SK-N-SH (cell line): Measurements from ENCODE around the gene ELMO1. TPM values are rescaled to one million over a fixed set of nuclear protein-coding genes. Genes with fewer than 3 reads are reported as not detected.

Experiments
- CTCF ChIA-PET: fragments of 300-600, 350-600 bp; formaldehyde crosslinking; extraction: SDS; loops from one replicate; lab custom pipeline; 2021; lab: Yijun Ruan, JAX
- POLR2A ChIA-PET: fragments of 350-600 bp; sonication (Branson Sonifier 250); formaldehyde crosslinking; extraction: SDS; loops from one replicate; lab custom pipeline; 2020; ENCODE audit warnings: antibody characterized with exemption, inconsistent platforms; lab: Yijun Ruan, JAX
- DNase-seq: peaks from one replicate; pipeline ENCODE4 v3.0.0; 2012
- H2AFZ ChIP-seq: fragments of 200-600 bp; sonication (generic); 2 replicates; pipeline ENCODE4 v1.8.1; 2016; ENCODE audit warnings: antibody characterized with exemption, mild to moderate bottlenecking, low read depth
- H3F3A ChIP-seq: fragments of 200-600 bp; sonication (generic); replicated peaks from 2 replicates; pipeline ENCODE3; 2016; ENCODE audit warnings: antibody characterized with exemption, mild to moderate bottlenecking; ENCODE audit not compliant: insufficient read depth
- H3K27ac ChIP-seq, 2 experiments: fragments of 200-500 bp in 1 of 2; fragments of 200-600 bp in 1 of 2; sonication (Bioruptor generic) in 1 of 2; sonication (generic), shearing (Covaris generic) in 1 of 2; 2 replicates each; pipeline versions ENCODE4 v1.5.1 to v1.6.1; 2014 to 2016; ENCODE audit warnings: low read depth in 2 of 2, inconsistent platforms in 1 of 2, low read length in 1 of 2, mild to moderate bottlenecking in 1 of 2, mixed read lengths in 1 of 2
- H3K27me3 ChIP-seq: fragments of 200-600 bp; sonication (generic), shearing (Covaris generic); 2 replicates; pipeline ENCODE4 v1.6.1; 2016; ENCODE audit warnings: mixed run types; ENCODE audit not compliant: insufficient read depth
- H3K36me3 ChIP-seq, 2 experiments: fragments of 200-500 bp in 1 of 2; fragments of 200-600 bp in 1 of 2; sonication (Bioruptor generic) in 1 of 2; sonication (generic) in 1 of 2; replicated peaks in 1 of 2; 2 replicates each; pipeline versions ENCODE3 to v1.5.1; 2014 to 2016; ENCODE audit warnings: low read length in 1 of 2, mild to moderate bottlenecking in 1 of 2; ENCODE audit not compliant: insufficient read depth in 2 of 2, control insufficient read depth in 1 of 2
- H3K4me1 ChIP-seq, 2 experiments: fragments of 200-500 bp in 1 of 2; fragments of 200-600 bp in 1 of 2; sonication (Bioruptor generic) in 1 of 2; sonication (generic), shearing (Covaris generic) in 1 of 2; 2 replicates each; pipeline versions ENCODE4 v1.5.1 to v1.6.1; 2014 to 2016; ENCODE audit warnings: low read depth in 1 of 2, low read length in 1 of 2, mixed run types in 1 of 2; ENCODE audit not compliant: insufficient read depth in 2 of 2, control insufficient read depth in 1 of 2
- H3K4me2 ChIP-seq: fragments of 200-600 bp; sonication (generic), shearing (Covaris generic); 2 replicates; pipeline ENCODE4 v1.6.1; 2017; ENCODE audit warnings: mixed run types
- H3K4me3 ChIP-seq, 2 experiments: fragments of 200-500 bp in 1 of 2; fragments of 200-600 bp in 1 of 2; sonication (Bioruptor generic) in 1 of 2; sonication (generic), shearing (Covaris generic) in 1 of 2; 2 replicates each; pipeline versions ENCODE4 v1.5.1 to v1.8.1; 2014 to 2016; ENCODE audit warnings: low read depth in 2 of 2, inconsistent platforms in 1 of 2, low read length in 1 of 2, mild to moderate bottlenecking in 1 of 2, mixed read lengths in 1 of 2, moderate library complexity in 1 of 2
- H3K79me2 ChIP-seq: fragments of 200-600 bp; sonication (generic); 2 replicates; pipeline ENCODE4 v1.8.1; 2017; ENCODE audit warnings: mild to moderate bottlenecking; ENCODE audit not compliant: insufficient read depth
- H3K9ac ChIP-seq: fragments of 200-600 bp; sonication (generic); 2 replicates; pipeline ENCODE4 v1.6.1; 2017; ENCODE audit warnings: mixed run types
- H3K9me2 ChIP-seq: fragments of 200-600 bp; sonication (generic); 2 replicates; pipeline ENCODE4 v1.6.1; 2017; ENCODE audit warnings: mixed run types
- H3K9me3 ChIP-seq: fragments of 200-600 bp; sonication (generic); 2 replicates; pipeline ENCODE4 v1.6.1; 2017; ENCODE audit warnings: mixed run types, mild to moderate bottlenecking, moderate library complexity
- H4K20me1 ChIP-seq: fragments of 200-600 bp; sonication (generic); 2 replicates; pipeline ENCODE4 v1.6.1; 2017; ENCODE audit warnings: mild to moderate bottlenecking, mixed run types; ENCODE audit not compliant: insufficient read depth
- CHD2 ChIP-seq: fragments of 150-350 bp; IDR thresholded peaks from 2 replicates; pipeline ENCODE4 v1.6.1; 2018; ENCODE audit warnings: low read length; ENCODE audit not compliant: partially characterized antibody
- EP300 ChIP-seq, 2 experiments: IDR thresholded peaks; 2 replicates each; pipeline versions ENCODE4 v1.4.0 to v1.6.1; 2012; ENCODE audit warnings: borderline replicate concordance in 1 of 2, low read depth in 1 of 2, low read length in 1 of 2
- FOXJ3 ChIP-seq: sonication (generic); formaldehyde crosslinking; IDR thresholded peaks from 2 replicates; pipeline ENCODE4 v1.5.1; 2020; ENCODE audit warnings: mild to moderate bottlenecking, missing genetic modification reagents
- FOXM1 ChIP-seq: IDR thresholded peaks from 2 replicates; pipeline ENCODE4 v1.4.0; 2012; ENCODE audit warnings: low read depth, mild to moderate bottlenecking
- GATA2 ChIP-seq: sonication (generic); formaldehyde crosslinking; IDR thresholded peaks from 2 replicates; pipeline ENCODE4 v1.5.0; 2020; ENCODE audit warnings: mild to moderate bottlenecking, missing genetic modification reagents
- JUND ChIP-seq: IDR thresholded peaks from 2 replicates; pipeline ENCODE4 v1.4.0; 2012
- NRF1 ChIP-seq: IDR thresholded peaks from 2 replicates; pipeline ENCODE4 v1.6.1; 2012; ENCODE audit warnings: low read depth, mild to moderate bottlenecking, low read length
- RAD21 ChIP-seq: IDR thresholded peaks from 2 replicates; pipeline ENCODE4 v1.6.1; 2012; ENCODE audit warnings: mild to moderate bottlenecking, low read length
- RCOR1 ChIP-seq: fragments of 150-350 bp; IDR thresholded peaks from 2 replicates; pipeline ENCODE4 v1.6.1; 2017; ENCODE audit warnings: antibody characterized with exemption, low read length
- RXRA ChIP-seq: IDR thresholded peaks from 2 replicates; pipeline ENCODE4 v1.4.0; 2012; ENCODE audit warnings: low read depth, mild to moderate bottlenecking, borderline replicate concordance
- TEAD4 ChIP-seq: IDR thresholded peaks from 2 replicates; pipeline ENCODE4 v1.4.0; 2012; ENCODE audit warnings: mild to moderate bottlenecking, borderline replicate concordance; ENCODE audit not compliant: insufficient read depth
- YY1 ChIP-seq: IDR thresholded peaks from 2 replicates; pipeline ENCODE4 v1.4.0; 2012; ENCODE audit warnings: low read depth, mild to moderate bottlenecking
- WGBS: methylation state at CpG from one replicate; pipeline ENCODE4 v1.1.6; 2017; ENCODE audit warnings: low lambda C conversion rate; 5-methylcytosine and 5-hydroxymethylcytosine counted together
- polyA plus RNA-seq, 3 experiments: library from polyadenylated mRNA; depleted of rRNA; stranded (reverse); fragments of >200 nt; gene quantifications; 2 replicates each; pipeline ENCODE4 v1.2.3, GENCODE V29; 2012
- TF ChIP-seq, protein P1 (sequence below): fragments of 150-350 bp; IDR thresholded peaks from 2 replicates; pipeline ENCODE4 v1.6.1; 2016; ENCODE audit warnings: mild to moderate bottlenecking, low read depth, low read length
- TF ChIP-seq, protein P2 (sequence below): fragments of 150-350 bp; IDR thresholded peaks from 2 replicates; pipeline ENCODE4 v1.6.1; 2017; ENCODE audit warnings: antibody characterized with exemption, low read length, low read depth, borderline replicate concordance

ELMO1 gene
- polyA plus RNA-seq, 1 of the 3 experiments (the other 2 are of a cell fraction): 0.64 TPM

DNA sequence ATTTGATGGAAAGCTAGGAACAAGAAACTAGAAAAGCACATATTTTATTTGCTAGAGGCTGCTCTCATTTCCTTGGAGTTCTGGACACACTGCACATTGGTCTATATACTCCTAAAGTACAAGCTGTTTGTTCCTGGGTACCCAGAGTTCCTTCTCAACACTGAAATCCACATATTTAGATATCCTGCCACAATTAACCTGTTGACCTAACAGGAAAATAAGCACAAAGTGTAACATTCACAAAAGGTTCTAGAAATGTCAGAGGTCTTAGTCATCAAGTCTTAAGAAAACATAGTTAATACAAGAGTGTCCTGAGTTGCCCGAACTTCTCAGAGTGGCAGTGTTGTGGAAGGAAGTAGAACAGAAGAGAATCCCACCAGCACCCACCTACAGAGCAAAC is 115.6 kb downstream of the ELMO1 start:
- Histone ChIP-seq H3K4me2 (no peak overlapping the region), H3K36me3 (no peaks in the 10 kb centered on the region), H3K4me1 (peaks cover 0 to 8% of the 10 kb centered on the region in 2 experiments; a peak in 1 of 4 replicates), H3F3A (no peaks in the 10 kb centered on the region)
- 38% methylated on average over 1 of the region's 1 CpG for WGBS
- TF ChIP-seq FOXM1 (no peak), YY1 (no peak), FOXJ3 (CRISPR knock-in tag) (no peak), GATA2 (CRISPR knock-in tag) (no peak), RXRA (no peak), JUND (no peak)
- TF ChIP-seq, protein P1, sequence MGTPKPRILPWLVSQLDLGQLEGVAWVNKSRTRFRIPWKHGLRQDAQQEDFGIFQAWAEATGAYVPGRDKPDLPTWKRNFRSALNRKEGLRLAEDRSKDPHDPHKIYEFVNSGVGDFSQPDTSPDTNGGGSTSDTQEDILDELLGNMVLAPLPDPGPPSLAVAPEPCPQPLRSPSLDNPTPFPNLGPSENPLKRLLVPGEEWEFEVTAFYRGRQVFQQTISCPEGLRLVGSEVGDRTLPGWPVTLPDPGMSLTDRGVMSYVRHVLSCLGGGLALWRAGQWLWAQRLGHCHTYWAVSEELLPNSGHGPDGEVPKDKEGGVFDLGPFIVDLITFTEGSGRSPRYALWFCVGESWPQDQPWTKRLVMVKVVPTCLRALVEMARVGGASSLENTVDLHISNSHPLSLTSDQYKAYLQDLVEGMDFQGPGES: no peak
- TF ChIP-seq, all 33 proteins: peak for 0
- CTCF ChIA-PET: interaction anchor here (0.6 to 2.1 kb wide), 8 partner anchors 9 to 116 kb away, joined by 3 to 8 read pairs (median 3); partner anchors contain the start of gene ELMO1
- Histone ChIP-seq H2AFZ (no peak overlapping the region), H3K9ac (no peak overlapping the region), H3K9me3 (no peaks in the 10 kb centered on the region; the same call in 1 of the 2 replicates), H3K27me3 (no peaks in the 10 kb centered on the region), H3K9me2 (no peaks in the 10 kb centered on the region), H3K79me2 (no peaks in the 10 kb centered on the region), H4K20me1 (no peaks in the 10 kb centered on the region), H3K27ac (peak overlapping the region in 1 of 2 experiments; percentile 31; a peak in 1 of 4 replicates), H3K4me3 (no peak overlapping the region)
- POLR2A ChIA-PET: no interaction called here
- DNase-seq: no peak

DNA sequence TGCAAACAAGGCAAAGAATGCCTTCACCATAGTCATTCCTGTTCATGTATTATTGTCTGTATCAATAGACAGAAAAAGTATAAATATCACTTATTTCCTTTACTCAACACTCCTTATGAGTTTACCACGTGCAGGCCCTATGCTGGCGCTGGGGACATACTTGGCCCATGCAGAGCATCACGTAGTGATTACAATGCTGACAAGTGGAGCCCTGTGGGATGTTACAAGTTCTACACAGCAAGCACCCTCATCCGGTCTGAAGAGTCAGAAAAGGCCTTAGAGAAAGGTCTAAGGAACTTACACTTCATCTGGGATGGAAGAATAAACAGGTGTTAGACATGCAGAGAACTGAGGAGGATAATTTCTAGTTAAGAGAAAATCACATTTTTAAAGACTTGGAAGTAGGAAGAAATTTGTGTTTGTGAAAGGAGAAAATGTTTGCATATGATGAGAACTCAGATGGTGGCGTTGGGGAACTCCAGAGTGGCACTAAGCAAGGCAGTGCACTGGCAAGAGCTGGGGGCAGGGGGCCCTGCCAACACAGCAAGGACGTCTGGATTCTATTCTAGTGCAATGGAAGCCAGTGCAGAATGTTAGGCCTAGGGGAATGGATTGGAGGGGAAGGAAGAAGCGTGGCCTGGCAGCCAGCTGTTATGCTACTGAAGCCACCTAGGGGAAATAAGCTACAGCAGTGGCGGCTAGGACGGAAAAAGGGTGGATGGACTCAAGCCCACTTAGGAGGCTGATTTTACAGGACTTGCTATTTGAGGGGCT is 116.2 kb downstream of the ELMO1 start:
- Histone ChIP-seq H3K4me1 (peaks cover 0 to 8% of the 10 kb centered on the region in 2 experiments; a peak in 2 of 4 replicates), H3K4me3 (no peak overlapping the region), H3K9me3 (no peaks in the 10 kb centered on the region; the same call in 1 of the 2 replicates), H3F3A (no peaks in the 10 kb centered on the region), H4K20me1 (no peaks in the 10 kb centered on the region), H3K79me2 (no peaks in the 10 kb centered on the region), H3K36me3 (no peaks in the 10 kb centered on the region), H3K9me2 (no peaks in the 10 kb centered on the region), H3K27ac (peak overlapping the region in 1 of 2 experiments; percentile 20; a peak in 1 of 4 replicates), H3K9ac (no peak overlapping the region), H2AFZ (no peak overlapping the region), H3K4me2 (no peak overlapping the region), H3K27me3 (no peaks in the 10 kb centered on the region)
- TF ChIP-seq, protein P2, sequence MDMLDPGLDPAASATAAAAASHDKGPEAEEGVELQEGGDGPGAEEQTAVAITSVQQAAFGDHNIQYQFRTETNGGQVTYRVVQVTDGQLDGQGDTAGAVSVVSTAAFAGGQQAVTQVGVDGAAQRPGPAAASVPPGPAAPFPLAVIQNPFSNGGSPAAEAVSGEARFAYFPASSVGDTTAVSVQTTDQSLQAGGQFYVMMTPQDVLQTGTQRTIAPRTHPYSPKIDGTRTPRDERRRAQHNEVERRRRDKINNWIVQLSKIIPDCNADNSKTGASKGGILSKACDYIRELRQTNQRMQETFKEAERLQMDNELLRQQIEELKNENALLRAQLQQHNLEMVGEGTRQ: no peak
- peak; percentile 62 for TF ChIP-seq CHD2
- TF ChIP-seq EP300 (IDR thresholded peaks at IDR 0.05; ENCODE audit: borderline replicate concordance in 1 of 2, low read depth in 1 of 2, low read length in 1 of 2): peak in 1 of 2 experiments; percentile 69; a peak in 1 of 4 replicates
- peak; percentile 37 for TF ChIP-seq RAD21
- no peak for TF ChIP-seq TEAD4
- peak; percentile 92 for TF ChIP-seq RCOR1
- no peak for TF ChIP-seq NRF1
- TF ChIP-seq JUND: no peak
- ChIA-PET POLR2A (interaction anchor here (0.6 kb wide), 1 partner anchor 109 kb away, joined by 3 read pairs; no protein-coding TSS in a partner anchor), CTCF (interaction anchor here (0.6 to 1.4 kb wide), 5 partner anchors 12 to 116 kb away, joined by 3 read pairs; partner anchors contain the start of gene ELMO1)
- 34% methylated on average over 9 of the region's 9 CpGs for WGBS
- DNase-seq: peak; percentile 48
